HTERT RPE-1 (cell line): ENCODE data around the gene ZNF350.
"Not testable (repeated sequence)": the region's sequence is repeated elsewhere in the genome, so short reads cannot be mapped to it uniquely, and the experiment has no call there.

Source experiments
- in situ Hi-C: fragments of 300-500 bp; cut with MboI; formaldehyde crosslinking; loops from 4 replicates; pipeline ENCODE4 v1.14.3; 2020; ENCODE audit warnings: low sequenced_read_pairs

Gene ZNF350

DNA sequence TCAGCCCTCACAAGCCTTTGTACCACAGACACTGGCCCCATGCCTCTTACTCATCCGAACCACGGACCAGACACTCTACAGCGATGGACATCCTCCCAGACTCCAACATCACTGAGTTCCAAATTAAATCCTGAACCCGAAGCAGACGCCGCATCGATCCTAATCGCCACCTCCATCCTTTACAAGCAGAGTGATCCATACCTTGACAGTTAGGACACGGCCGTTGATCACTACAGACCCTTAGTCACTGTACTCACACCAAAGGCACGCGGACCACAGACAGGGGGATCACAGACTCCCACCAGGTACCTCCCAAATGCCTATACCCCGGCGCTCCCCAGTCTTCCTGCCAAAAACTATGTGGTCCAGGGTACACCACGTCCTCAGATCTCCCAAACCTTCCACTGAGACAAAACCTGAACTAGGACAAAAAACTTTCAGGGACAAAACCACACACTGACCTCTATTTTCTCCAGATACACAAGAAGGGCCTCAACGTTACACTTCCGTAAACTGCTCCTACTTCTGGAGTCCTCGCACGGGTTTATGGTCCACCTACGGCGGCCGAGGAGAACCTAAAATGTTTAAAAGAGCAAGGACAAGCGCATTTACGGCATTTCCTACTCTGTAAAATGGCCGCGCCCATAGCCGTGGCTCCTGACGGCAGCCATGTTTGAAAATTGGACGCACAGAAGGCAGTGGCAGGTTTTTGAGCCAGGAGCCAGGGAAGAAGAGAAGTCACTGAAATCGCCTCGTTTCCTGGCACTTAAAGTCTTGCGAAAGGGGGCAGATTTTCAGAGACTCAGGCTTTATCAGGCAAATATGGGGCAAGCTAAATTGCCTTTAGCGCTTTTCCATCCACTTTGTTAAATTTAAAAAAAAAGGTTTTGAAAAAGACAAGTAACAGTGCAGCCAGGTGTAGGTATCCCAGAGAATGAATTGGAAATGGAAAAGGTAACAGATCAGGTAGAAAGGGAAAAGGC is at the start of gene ZNF350:
Gene ZNF350, minus strand, starts transcription at position 532 of the 983 bp plus-strand sequence. CDS start 12,480 bp downstream, outside the sequence.
- in situ Hi-C loops = no loop called here

DNA sequence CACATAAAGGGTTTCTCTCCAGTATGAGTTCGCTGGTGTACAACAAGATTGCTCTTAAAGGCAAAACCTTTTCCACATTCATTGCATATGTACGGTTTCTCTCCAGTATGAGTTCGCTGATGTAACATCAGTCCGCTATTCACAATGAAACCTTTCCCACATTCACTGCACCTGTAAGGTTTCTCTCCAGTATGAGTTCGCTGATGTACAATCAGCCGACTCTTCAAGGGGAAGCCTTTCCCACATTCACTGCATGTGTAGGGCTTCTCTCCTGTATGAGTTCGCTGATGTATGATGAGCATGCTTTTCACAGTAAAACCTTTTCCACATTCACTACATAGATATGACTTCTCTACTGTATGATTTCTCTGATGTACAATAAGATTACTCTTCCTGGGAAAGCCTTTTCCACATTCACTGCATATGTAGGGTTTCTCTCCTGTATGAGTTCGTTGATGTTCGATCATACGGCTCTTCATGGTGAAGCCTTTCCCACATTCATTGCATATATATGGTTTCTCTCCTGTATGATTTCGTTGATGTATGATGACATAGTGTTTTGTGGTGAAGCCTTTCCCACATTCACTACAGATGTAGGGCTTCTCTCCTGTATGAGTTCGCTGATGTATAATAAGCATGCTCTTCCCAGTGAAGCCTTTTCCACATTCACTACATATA is 47.5 kb upstream of the ZNF350 start:
- in situ Hi-C loops = no loop called here

DNA sequence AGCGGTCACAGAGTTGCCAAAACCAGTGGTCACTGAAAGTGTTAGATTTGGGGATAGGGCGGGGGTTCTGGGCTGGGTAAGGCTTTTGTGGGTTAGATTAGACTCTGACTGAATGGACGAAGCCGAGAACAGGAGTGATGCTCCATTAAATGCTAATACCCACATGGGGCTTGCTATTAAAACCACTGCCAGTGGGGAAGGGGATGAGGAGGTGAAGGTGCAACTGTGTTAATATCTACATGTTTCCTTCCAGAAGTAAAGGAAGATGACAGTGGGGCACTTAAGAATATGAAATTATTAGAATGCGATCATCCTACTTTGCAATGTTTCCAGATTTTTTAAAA is 42.1 kb upstream of the ZNF350 start:
- in situ Hi-C loops = no loop called here

DNA sequence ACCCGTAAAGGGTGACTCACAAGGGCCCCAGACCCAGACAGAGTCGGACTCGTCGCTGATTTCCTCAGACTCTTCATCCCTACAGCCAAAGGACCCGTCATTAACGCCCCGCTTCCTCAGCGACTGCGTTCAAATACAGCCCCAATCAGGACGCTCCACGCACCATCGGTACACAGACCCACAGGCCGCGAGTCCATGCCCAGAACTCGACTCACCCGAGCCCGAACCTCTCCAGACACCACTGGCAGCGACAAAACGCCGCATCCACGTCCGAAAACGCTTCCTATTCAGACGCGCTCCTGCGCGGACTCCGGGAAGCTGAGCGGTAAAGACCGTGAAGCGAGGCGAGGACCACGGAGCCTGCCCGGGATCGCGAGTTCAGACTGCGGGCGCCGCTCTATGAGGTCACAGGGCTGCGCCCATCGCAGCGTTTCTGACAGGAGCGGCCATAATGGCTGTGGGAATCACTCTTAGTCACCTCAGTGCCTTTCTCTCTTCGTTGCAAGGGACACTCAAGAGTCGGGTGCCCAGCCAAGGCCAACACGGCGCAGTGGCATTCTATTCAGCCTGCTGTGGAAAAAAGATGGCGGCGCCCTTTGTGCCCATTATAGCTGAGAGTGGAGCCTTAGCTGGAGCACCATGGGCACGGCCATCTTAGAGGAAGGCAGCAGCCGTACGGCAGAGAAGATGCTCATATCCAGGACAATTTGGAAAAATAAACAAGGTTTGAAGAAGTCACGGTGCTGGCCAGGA is 41.6 kb upstream of the ZNF350 start, which contains the start of gene ZNF614:
Gene ZNF614, minus strand, starts transcription at position 353 of the 753 bp plus-strand sequence. CDS start 2,634 bp downstream, outside the sequence.
- in situ Hi-C loops = no loop called here

DNA sequence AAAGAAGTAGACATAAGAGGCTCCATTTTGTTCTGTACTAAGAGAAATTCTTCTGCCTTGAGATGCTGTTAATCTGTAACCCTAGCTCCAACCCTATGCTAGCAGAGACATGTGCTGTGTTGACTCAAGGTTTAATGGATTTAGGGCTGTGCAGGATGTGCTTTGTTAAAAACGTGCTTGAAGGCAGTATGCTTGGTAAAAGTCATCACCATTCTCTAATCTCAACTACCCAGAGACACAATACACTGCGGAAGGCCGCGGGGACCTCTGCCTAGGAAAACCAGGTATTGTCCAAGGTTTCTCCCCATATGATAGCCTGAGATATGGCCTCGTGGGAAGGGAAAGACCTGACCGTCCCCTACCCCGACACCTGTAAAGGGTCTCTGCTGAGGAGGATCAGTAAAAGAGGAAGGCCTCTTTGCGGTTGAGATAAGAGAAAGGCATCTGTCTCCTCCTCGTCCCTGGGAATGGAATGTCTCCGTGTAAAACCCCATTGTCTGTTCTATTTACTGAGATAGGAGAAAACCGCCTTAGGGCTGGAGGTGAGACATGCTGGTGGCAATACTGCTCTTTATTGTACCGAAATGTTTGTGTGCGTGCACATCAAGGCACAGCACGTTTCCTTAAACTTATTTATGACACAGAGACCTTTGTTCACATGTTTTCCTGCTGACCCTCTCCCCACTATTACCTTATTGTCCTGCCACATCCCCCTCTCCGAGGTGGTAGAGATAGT is 39.8 kb upstream of the ZNF350 start:
- in situ Hi-C loops = not testable (repeated sequence)

DNA sequence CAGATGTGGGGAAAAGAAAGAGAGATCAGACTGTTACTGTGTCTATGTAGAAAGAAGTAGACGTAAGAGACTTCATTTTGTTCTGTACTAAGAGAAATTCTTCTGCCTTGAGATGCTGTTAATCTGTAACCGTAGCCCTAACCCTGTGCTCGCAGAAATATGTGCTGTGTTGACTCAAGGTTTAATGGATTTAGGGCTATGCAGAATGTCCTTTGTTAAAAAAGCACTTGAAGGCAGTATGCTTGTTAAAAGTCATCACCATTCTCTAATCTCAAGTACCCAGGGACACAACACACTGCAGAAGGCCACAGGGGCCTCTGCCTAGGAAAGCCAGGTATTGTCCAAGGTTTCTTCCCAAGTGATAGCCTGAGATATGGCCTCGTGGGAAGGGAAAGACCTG is 37.8 kb upstream of the ZNF350 start:
- in situ Hi-C loops = not testable (repeated sequence)

DNA sequence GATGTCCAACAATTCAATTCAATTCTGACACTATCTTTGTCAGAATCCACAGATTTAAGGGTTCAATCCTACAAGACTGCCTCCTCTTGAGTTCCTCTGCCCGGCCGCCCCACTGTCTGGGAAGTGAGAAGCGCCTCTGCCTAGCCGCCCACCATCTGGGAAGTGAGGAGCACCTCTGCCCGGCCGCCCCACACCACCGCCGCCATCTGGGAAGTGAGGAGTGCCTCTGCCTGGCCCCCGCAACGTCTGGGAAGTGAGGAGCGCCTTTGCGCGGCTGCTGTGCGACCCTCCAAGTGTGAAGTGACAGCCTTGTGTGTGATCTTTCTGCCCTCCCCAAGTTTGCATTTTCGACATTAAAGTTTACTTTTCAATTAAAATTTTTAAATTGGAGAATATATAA is 35.6 kb upstream of the ZNF350 start:
- in situ Hi-C loops = no loop called here

DNA sequence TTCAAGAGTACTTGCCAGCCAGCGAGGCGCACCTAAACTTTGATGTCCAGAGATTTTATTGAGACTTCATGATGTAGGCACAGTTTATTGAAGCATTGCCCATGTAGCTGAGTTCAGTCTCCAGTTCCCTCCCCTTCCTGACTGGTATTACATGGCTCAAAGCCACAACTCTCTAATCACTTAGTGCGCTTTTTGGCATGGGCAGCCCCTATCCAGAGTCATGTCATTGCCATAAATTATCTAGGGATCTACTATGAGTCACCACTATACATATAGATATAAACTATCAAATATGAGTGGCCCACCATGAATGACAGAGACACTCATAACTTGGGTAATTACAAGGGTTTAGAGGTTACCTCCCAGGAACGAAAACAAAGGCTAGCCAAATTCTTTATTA is 33.9 kb upstream of the ZNF350 start:
- in situ Hi-C loops = no loop called here

DNA sequence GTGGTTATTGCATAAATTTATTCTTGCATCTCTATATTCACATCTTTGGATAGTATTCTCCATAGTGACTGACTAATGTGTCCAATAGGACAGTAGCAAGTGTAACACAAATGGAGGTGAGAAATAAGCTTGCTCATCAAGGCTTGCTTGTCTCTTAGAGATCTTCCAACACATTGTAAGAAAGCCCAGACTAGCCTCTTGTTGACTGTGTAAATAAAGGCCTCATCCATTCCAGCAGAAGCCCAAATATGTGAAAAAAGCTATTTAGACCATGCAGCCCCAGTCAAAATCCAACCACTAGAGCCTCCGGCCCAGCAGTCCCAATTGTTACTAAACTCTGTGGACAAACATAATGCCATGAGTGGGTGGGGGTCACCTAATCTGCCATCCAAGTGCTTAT is 24.0 kb upstream of the ZNF350 start:
- in situ Hi-C loops = no loop called here

DNA sequence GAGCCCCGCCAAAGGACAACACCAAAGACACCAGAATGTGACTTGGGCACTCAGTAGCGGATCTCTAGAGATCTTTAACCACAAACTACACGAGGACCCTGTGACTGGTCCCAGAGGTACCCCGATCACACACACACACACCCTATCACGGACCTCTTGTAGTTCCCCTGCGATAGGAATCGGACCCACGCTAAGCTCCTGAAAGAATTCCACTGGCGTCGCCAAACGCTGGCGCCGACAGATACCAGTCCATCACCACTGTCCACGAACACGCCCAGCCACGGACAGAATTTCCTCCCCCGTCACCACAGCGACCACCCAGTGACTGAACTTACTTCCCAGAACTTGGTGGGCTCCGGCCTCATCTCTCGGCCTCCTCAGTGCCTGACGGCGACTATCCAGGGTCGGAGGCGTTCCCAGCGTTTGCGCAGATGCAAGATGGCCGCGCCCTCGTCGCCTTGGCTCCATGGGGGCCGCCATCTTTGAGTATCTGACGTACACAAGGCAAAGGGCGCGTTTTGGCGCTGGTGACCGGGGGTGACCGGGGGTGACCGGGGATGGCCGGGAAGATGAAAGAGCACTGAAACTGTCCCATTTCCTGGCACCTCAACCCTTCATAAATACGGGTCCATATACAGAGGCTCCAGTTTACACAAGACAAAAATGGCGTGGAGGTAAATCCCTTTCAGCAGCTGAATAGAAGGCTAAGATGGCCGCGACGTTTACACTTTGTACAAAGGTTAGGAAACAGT is 21.3 kb upstream of the ZNF350 start, which contains the start of gene ZNF615:
Gene ZNF615, minus strand, starts transcription at position 406 of the 752 bp plus-strand sequence. CDS start 4,500 bp downstream, outside the sequence.
- in situ Hi-C loops = no loop called here

DNA sequence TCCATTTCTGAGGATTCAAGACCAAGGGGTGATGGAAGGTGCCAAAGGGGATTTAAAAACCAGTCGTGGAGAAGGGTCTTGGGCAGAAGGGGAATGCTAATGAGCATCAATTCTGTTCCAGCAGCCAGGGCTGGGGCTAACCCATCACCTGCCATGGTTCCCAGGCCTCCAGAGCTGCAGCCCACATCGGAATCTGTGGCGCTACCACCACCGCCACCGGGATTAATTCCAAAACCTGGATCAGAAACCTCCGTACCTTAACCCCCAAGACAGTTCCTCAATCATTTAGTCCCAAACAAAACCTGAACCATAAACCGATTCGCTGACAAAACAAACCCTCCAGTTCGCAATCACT is 20.8 kb upstream of the ZNF350 start:
- in situ Hi-C loops = no loop called here

DNA sequence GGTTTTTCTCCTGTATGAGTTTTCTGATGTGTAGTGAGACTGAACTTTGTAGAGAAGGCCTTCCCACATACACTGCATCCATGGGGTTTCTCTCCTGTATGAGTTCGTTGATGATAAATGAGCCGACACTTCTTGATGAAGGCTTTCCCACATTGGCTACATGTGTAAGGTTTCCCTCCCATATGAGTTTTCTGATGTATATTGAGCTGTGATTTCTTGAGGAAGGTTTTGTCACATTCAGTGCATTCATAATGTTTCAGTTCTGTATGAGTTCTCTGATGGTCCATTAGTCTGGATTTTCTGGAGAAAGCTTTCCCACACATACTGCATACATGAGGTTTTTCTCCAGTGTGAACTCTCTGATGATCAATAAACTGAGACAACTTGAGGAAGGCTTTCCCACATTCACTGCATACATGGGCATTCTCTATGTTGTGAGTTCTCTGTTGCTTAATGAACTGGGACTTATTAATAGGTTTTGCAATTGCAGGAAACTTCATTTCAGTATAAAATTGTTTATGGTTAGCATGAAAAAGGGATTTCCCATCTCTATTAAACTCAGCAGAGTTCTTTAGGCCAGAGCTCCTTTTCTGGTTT is 7.5 kb upstream of the ZNF350 start:
- in situ Hi-C loops = no loop called here

DNA sequence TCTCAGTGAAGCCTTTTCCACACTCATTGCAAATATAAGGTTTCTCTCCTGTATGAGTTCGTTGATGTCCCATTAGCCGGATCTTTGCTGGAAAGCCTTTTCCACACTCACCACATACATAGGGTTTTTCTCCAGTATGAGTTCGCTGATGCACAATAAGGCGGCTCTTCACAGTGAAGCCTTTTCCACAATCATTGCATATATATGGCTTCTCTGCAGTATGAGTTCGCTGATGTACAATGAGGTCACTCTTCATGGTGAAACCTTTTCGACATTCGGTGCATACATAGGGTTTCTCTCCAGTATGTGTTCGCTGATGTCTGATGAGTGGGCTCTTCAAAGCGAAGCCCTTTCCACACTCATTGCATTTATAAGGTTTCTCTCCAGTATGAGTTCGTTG is 6.8 kb upstream of the ZNF350 start:
- in situ Hi-C loops = no loop called here

DNA sequence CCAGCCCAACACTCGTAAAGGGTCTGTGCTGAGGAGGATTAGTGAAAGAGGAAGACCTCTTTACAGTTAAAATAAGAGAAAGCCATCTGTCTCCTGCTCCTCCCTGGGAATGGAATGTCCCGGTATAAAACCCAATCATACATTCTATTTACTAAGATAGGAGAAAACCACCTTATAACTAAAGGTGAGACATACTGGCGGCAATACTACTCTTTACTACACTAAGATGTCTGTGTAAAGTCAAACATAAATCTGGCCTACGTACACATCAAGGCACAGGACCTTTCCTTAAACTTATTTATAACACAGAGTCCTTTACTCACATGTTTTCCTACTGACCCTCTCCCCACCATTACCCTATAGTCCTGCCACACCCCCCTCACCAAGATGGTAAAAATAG is 3.3 kb downstream of the ZNF350 start:
- in situ Hi-C loops = no loop called here

DNA sequence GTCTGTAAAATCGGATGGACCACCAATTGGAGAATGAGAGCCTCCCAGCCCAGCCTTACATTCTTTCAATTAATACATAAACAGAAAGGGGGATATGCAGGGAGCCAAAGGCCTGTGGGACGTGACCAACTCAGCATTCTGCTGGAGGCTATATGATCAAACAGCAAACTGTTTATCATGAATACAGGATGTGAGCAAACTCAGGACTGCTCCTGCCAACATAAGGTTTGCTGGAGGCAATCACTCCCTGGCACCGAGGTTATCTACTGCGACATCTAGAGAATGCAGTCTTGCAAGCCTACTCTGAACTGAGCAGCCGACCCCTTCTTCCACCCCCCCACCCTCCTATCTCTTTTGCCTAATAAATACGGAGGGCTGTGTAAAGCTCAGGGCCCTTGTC is 5.7 kb downstream of the ZNF350 start:
- in situ Hi-C loops = not testable (repeated sequence)

DNA sequence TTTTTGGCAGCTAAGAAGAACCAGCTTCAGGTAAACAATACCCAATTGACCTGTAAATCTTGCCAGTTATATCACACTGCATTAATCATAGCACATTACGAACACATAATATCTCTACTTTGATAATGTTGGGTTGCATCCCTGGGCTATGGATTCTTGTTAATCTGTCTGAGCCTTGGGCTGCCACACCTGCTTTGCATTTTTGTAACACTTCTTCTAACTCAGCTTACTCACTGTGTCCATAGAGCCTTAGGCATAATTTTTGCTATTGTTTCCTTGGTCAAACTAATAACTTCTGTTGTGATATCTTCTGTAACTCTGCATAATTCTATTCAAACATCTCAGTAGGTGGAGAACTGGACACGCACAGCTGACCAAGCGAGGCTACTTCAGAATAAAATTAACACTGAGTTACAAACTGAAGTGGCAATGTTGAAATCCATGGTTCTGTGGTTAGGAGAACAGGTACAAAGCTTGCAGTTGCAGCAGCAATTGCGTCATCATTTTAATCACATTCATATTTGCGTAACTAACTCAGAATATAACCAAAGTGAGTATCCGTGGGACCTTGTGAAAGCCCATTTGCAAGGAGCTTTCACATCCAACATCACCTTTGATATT is 6.4 kb downstream of the ZNF350 start:
- in situ Hi-C loops = no loop called here

DNA sequence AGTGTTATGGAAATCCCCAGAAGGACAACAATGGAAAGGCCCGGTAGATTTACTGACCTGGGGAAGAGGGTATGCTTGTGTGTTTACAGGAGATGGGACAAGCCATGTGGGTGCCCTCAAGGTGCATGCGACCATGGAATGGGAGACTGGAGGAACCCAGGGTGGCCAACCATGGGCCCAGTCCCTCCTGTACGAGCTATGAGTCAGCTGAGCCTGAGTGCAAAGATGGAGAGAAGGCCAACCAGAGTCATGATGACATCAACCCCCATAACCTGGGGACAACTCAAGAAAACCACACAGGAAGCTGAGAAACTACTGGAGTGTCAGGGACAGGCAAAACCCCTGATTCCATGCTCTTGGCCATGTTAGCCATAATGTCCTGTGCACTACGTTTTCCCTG is 7.8 kb downstream of the ZNF350 start:
- in situ Hi-C loops = no loop called here

DNA sequence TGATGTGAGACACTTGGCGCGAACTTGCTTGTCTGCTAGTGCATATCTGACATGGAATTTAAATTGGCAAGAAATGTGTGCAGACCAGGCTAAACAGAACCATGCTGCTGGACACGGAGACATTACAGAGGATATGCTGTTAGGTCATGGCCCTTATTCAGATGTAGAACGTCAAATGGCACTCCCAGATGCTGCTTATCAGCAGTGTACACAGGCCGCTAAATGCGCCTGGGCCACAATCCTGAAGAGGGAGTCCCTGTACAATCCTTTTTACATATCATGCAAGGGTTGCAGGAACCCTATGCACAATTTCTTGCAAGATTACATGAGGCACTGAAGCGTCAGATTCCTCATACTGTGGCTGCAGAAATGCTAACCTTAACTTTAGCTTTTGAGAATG is 9.3 kb downstream of the ZNF350 start:
- in situ Hi-C loops = no loop called here

DNA sequence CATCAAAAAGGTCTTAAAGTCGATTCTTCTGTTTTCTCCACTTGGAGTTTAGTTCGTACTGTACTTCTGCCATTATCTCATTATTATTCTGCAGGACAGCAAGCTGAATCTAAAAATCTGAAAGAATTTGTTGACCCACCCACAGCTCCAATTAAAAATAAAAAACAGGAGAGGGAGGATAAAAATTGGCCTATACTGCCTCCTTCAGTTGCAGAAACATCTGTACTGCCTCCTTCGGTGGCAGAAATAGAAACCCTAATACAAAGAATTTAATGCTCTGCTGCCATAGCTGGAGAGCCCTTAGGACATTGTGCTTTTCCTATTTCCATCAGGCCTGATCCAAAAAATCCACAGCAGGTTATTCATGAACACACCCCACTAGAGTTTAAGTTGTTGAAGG is 9.8 kb downstream of the ZNF350 start:
- in situ Hi-C loops = no loop called here
